Measurements from ENCODE around the gene FCHO1.
A peak's percentile ranks its signal among the peaks of the same experiment; 100 is the strongest.

FCHO1 gene

GRCh38 chr19:17720440-17720839, 30.8 kb upstream of the FCHO1 start:
- Histone ChIP-seq H3K4me1 (ENCODE audit: control insufficient read depth, insufficient read depth, low read length, poor library complexity, severe bottlenecking) (peaks cover 27% of the 10 kb centered on the region), H3K4me3 (ENCODE audit: insufficient read depth, low read depth, low read length, poor library complexity, severe bottlenecking) (peak overlapping the region; percentile 82), H3K36me3 (ENCODE audit: control insufficient read depth, insufficient read depth, low read length) (peaks cover 21% of the 10 kb centered on the region), H3K9me3 (ENCODE audit: control insufficient read depth, low read length) (no peaks in the 10 kb centered on the region), H3K27ac (ENCODE audit: insufficient read depth, low read length, poor library complexity, severe bottlenecking) (peak overlapping the region; percentile 20), H3K27me3 (replicated peaks; ENCODE audit: control insufficient read depth, insufficient read depth, low read length, poor library complexity, severe bottlenecking) (no peaks in the 10 kb centered on the region)
- no peak for DNase-seq

GRCh38 chr19:17721111-17721628, 30.1 kb upstream of the FCHO1 start:
- peaks cover 27% of the 10 kb centered on the region for H3K4me1 ChIP-seq (ENCODE audit: control insufficient read depth, insufficient read depth, low read length, poor library complexity, severe bottlenecking)
- peak overlapping the region; percentile 82 for H3K4me3 ChIP-seq (ENCODE audit: insufficient read depth, low read depth, low read length, poor library complexity, severe bottlenecking)
- no peaks in the 10 kb centered on the region for H3K9me3 ChIP-seq (ENCODE audit: control insufficient read depth, low read length)
- H3K27me3 ChIP-seq (replicated peaks; ENCODE audit: control insufficient read depth, insufficient read depth, low read length, poor library complexity, severe bottlenecking) = no peaks in the 10 kb centered on the region
- peaks cover 27% of the 10 kb centered on the region for H3K36me3 ChIP-seq (ENCODE audit: control insufficient read depth, insufficient read depth, low read length)
- H3K27ac ChIP-seq (ENCODE audit: insufficient read depth, low read length, poor library complexity, severe bottlenecking) = no peak overlapping the region
- no peak for DNase-seq

GRCh38 chr19:17721821-17722220, 29.5 kb upstream of the FCHO1 start:
- H3K27ac ChIP-seq (ENCODE audit: insufficient read depth, low read length, poor library complexity, severe bottlenecking) = no peak overlapping the region
- DNase-seq = no peak
- H3K9me3 ChIP-seq (ENCODE audit: control insufficient read depth, low read length) = no peaks in the 10 kb centered on the region
- peaks cover 34% of the 10 kb centered on the region for H3K36me3 ChIP-seq (ENCODE audit: control insufficient read depth, insufficient read depth, low read length)
- H3K27me3 ChIP-seq (replicated peaks; ENCODE audit: control insufficient read depth, insufficient read depth, low read length, poor library complexity, severe bottlenecking) = no peaks in the 10 kb centered on the region
- no peak overlapping the region for H3K4me3 ChIP-seq (ENCODE audit: insufficient read depth, low read depth, low read length, poor library complexity, severe bottlenecking)
- peaks cover 27% of the 10 kb centered on the region for H3K4me1 ChIP-seq (ENCODE audit: control insufficient read depth, insufficient read depth, low read length, poor library complexity, severe bottlenecking)

GRCh38 chr19:17722655-17723240, 28.5 kb upstream of the FCHO1 start:
- H3K36me3 ChIP-seq (ENCODE audit: control insufficient read depth, insufficient read depth, low read length) = peaks cover 43% of the 10 kb centered on the region
- peaks cover 27% of the 10 kb centered on the region for H3K4me1 ChIP-seq (ENCODE audit: control insufficient read depth, insufficient read depth, low read length, poor library complexity, severe bottlenecking)
- H3K4me3 ChIP-seq (ENCODE audit: insufficient read depth, low read depth, low read length, poor library complexity, severe bottlenecking) = no peak overlapping the region

GRCh38 chr19:17724655-17725054, 26.6 kb upstream of the FCHO1 start:
- peaks cover 23% of the 10 kb centered on the region for H3K4me1 ChIP-seq (ENCODE audit: control insufficient read depth, insufficient read depth, low read length, poor library complexity, severe bottlenecking)
- no peaks in the 10 kb centered on the region for H3K9me3 ChIP-seq (ENCODE audit: control insufficient read depth, low read length)
- no peak overlapping the region for H3K27ac ChIP-seq (ENCODE audit: insufficient read depth, low read length, poor library complexity, severe bottlenecking)
- DNase-seq = no peak
- H3K36me3 ChIP-seq (ENCODE audit: control insufficient read depth, insufficient read depth, low read length) = peaks cover 57% of the 10 kb centered on the region
- H3K27me3 ChIP-seq (replicated peaks; ENCODE audit: control insufficient read depth, insufficient read depth, low read length, poor library complexity, severe bottlenecking) = no peaks in the 10 kb centered on the region
- H3K4me3 ChIP-seq (ENCODE audit: insufficient read depth, low read depth, low read length, poor library complexity, severe bottlenecking) = no peak overlapping the region

More at GRCh38 chr19:17722655-17723240, 28.5 kb upstream of the FCHO1 start:
- no peak for DNase-seq
- no peak overlapping the region for H3K27ac ChIP-seq (ENCODE audit: insufficient read depth, low read length, poor library complexity, severe bottlenecking)
- no peaks in the 10 kb centered on the region for H3K27me3 ChIP-seq (replicated peaks; ENCODE audit: control insufficient read depth, insufficient read depth, low read length, poor library complexity, severe bottlenecking)
- no peaks in the 10 kb centered on the region for H3K9me3 ChIP-seq (ENCODE audit: control insufficient read depth, low read length)

GRCh38 chr19:17725422-17726078, 25.7 kb upstream of the FCHO1 start:
- Histone ChIP-seq H3K36me3 (ENCODE audit: control insufficient read depth, insufficient read depth, low read length) (peaks cover 57% of the 10 kb centered on the region), H3K4me1 (ENCODE audit: control insufficient read depth, insufficient read depth, low read length, poor library complexity, severe bottlenecking) (peaks cover 17% of the 10 kb centered on the region), H3K27ac (ENCODE audit: insufficient read depth, low read length, poor library complexity, severe bottlenecking) (no peak overlapping the region), H3K27me3 (replicated peaks; ENCODE audit: control insufficient read depth, insufficient read depth, low read length, poor library complexity, severe bottlenecking) (no peaks in the 10 kb centered on the region), H3K9me3 (ENCODE audit: control insufficient read depth, low read length) (no peaks in the 10 kb centered on the region), H3K4me3 (ENCODE audit: insufficient read depth, low read depth, low read length, poor library complexity, severe bottlenecking) (no peak overlapping the region)
- no peak for DNase-seq

- no peak overlapping the region for H3K27ac ChIP-seq (ENCODE audit: insufficient read depth, low read length, poor library complexity, severe bottlenecking)
- no peaks in the 10 kb centered on the region for H3K27me3 ChIP-seq (replicated peaks; ENCODE audit: control insufficient read depth, insufficient read depth, low read length, poor library complexity, severe bottlenecking)
- no peak overlapping the region for H3K4me3 ChIP-seq (ENCODE audit: insufficient read depth, low read depth, low read length, poor library complexity, severe bottlenecking)
- H3K9me3 ChIP-seq (ENCODE audit: control insufficient read depth, low read length) = no peaks in the 10 kb centered on the region
- H3K36me3 ChIP-seq (ENCODE audit: control insufficient read depth, insufficient read depth, low read length) = peaks cover 61% of the 10 kb centered on the region
- peaks cover 10% of the 10 kb centered on the region for H3K4me1 ChIP-seq (ENCODE audit: control insufficient read depth, insufficient read depth, low read length, poor library complexity, severe bottlenecking)
- no peak for DNase-seq
Observed at GRCh38 chr19:17726136-17726741, 25.0 kb upstream of the FCHO1 start.

GRCh38 chr19:17726964-17727773, 24.1 kb upstream of the FCHO1 start:
- no peak for DNase-seq
- H3K9me3 ChIP-seq (ENCODE audit: control insufficient read depth, low read length) = no peaks in the 10 kb centered on the region
- peaks cover under 1% of the 10 kb centered on the region for H3K4me1 ChIP-seq (ENCODE audit: control insufficient read depth, insufficient read depth, low read length, poor library complexity, severe bottlenecking)
- H3K36me3 ChIP-seq (ENCODE audit: control insufficient read depth, insufficient read depth, low read length) = peaks cover 66% of the 10 kb centered on the region
- H3K27ac ChIP-seq (ENCODE audit: insufficient read depth, low read length, poor library complexity, severe bottlenecking) = no peak overlapping the region
- H3K27me3 ChIP-seq (replicated peaks; ENCODE audit: control insufficient read depth, insufficient read depth, low read length, poor library complexity, severe bottlenecking) = no peaks in the 10 kb centered on the region
- no peak overlapping the region for H3K4me3 ChIP-seq (ENCODE audit: insufficient read depth, low read depth, low read length, poor library complexity, severe bottlenecking)

- H3K27ac ChIP-seq (ENCODE audit: insufficient read depth, low read length, poor library complexity, severe bottlenecking) = no peak overlapping the region
- no peak overlapping the region for H3K4me3 ChIP-seq (ENCODE audit: insufficient read depth, low read depth, low read length, poor library complexity, severe bottlenecking)
- DNase-seq = no peak
- H3K36me3 ChIP-seq (ENCODE audit: control insufficient read depth, insufficient read depth, low read length) = peaks cover 71% of the 10 kb centered on the region
- no peaks in the 10 kb centered on the region for H3K4me1 ChIP-seq (ENCODE audit: control insufficient read depth, insufficient read depth, low read length, poor library complexity, severe bottlenecking)
- no peaks in the 10 kb centered on the region for H3K27me3 ChIP-seq (replicated peaks; ENCODE audit: control insufficient read depth, insufficient read depth, low read length, poor library complexity, severe bottlenecking)
- H3K9me3 ChIP-seq (ENCODE audit: control insufficient read depth, low read length) = no peaks in the 10 kb centered on the region
Observed at GRCh38 chr19:17727843-17728242, 23.4 kb upstream of the FCHO1 start.
